GM12878 (cell line): ENCODE data around the gene TNK1.

Source experiments
- ATF3 ChIP-seq: IDR thresholded peaks from 2 replicates; pipeline ENCODE4 v1.6.1; 2011; ENCODE audit warnings: low read depth, mild to moderate bottlenecking, low read length, moderate library complexity, borderline replicate concordance; ENCODE audit errors: extremely low read depth
- CBX3 ChIP-seq: fragments of 200-600 bp; sonication (generic); IDR thresholded peaks from 2 replicates; pipeline ENCODE4 v1.6.1; 2016; ENCODE audit warnings: low read depth, borderline replicate concordance
- CHD1 ChIP-seq: IDR thresholded peaks from 2 replicates; pipeline ENCODE4 v1.6.1; 2012; ENCODE audit warnings: low read depth, low read length, improper control_type of control experiment
- CREB1 ChIP-seq: IDR thresholded peaks from 2 replicates; pipeline ENCODE4 v1.6.1; 2012; ENCODE audit warnings: low read depth, mild to moderate bottlenecking, inconsistent platforms
- CTCF ChIP-seq, 3 experiments: IDR thresholded peaks in 2 of 3; conservative IDR thresholded peaks in 1 of 3; 2 replicates each; pipeline ENCODE4 v1.5.1; 2011; ENCODE audit warnings: low read depth in 3 of 3, low read length in 3 of 3, mild to moderate bottlenecking in 3 of 3, control low read depth in 2 of 3, moderate library complexity in 2 of 3, inconsistent platforms in 1 of 3, mixed read lengths in 1 of 3; ENCODE audit not compliant: control insufficient read depth in 2 of 3, insufficient read depth in 1 of 3; ENCODE audit errors: extremely low read depth in 1 of 3
- EGR1 ChIP-seq, 2 experiments: IDR thresholded peaks; 1 replicate in 1 of 2; 2 replicates in 1 of 2; pipeline ENCODE4 v1.6.1; 2011 to 2012; ENCODE audit warnings: low read depth in 2 of 2, low read length in 2 of 2, borderline replicate concordance in 1 of 2, mild to moderate bottlenecking in 1 of 2, moderate library complexity in 1 of 2
- POLR2AphosphoS5 ChIP-seq: IDR thresholded peaks from 2 replicates; pipeline ENCODE4 v1.6.1; 2011; ENCODE audit warnings: mild to moderate bottlenecking, low read length, inconsistent platforms
- SP1 ChIP-seq: IDR thresholded peaks from one replicate; pipeline ENCODE4 v1.6.1; 2011; ENCODE audit warnings: low read depth, low read length

GRCh38 chr17:7370853-7371252, 10.0 kb upstream of the TNK1 start:
- no peak for TF ChIP-seq CHD1
- no peak for TF ChIP-seq CREB1
- TF ChIP-seq CTCF (IDR thresholded peaks at IDR 0.05 in 2 of 3, conservative IDR thresholded peaks at IDR 0.05 in 1 of 3; ENCODE audit: control insufficient read depth in 2 of 3, extremely low read depth in 1 of 3, insufficient read depth in 1 of 3, low read depth in 3 of 3, low read length in 3 of 3), result no peak
- no peak for TF ChIP-seq EGR1 (IDR thresholded peaks at IDR 0.05; ENCODE audit: borderline replicate concordance in 1 of 2, low read depth in 2 of 2, low read length in 2 of 2)
- no peak for TF ChIP-seq SP1
- no peak for TF ChIP-seq CBX3
- TF ChIP-seq ATF3, result no peak
- no peak for TF ChIP-seq POLR2AphosphoS5
